ENCODE results near the gene EPN1. TPM values are rescaled to one million over a fixed set of nuclear protein-coding genes. Genes with fewer than 3 reads are reported as not detected.
A peak's percentile ranks its signal among the peaks of the same experiment; 100 is the strongest.

Gene EPN1
- total and polyA plus RNA-seq, 2 donors (not counting 1 experiment from before 2014, with no cell fraction given) = 47.1 to 48.6 TPM

DNA sequence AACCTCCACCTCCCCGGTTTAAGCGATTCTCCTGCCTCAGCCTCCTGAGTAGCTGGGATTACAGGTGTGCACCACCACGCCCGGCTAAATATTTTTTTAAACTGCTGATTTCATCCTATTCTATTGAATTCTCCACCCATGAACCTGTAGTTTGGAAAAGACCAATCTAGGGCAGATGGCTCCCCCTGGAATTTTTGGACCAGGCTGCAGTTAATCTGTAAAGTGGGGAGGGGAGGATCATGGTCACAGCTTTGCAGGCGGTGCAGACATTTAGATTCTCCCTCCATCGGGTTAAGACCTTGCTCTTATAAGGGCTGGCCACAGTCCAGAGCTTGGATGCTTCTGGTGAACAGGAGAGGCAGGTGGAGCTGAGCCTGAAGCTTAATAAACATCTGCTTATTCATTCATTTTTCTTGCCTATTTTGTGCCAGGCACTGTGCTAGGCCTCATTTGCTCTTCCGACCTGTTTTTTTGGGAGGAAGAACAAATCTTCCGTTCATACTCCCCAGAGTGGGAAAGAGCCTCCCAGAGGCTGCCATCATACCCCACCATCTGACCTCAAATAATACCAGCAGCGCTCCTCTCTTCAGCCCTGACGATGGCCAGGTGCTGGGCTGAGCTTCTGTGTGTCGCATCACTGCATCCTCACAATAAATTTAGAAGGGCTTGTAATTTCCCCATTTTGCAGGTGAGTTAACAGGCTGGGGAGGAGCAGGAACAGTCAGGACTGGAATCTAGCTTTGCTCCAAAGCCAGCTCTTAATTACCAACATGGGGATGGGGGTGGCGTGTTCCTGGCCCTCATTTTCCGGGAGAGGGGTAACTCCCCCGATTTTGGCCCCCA is 27.9 kb upstream of the EPN1 start:
- H4K20me1 ChIP-seq (ENCODE audit: control insufficient read depth, extremely low read depth, insufficient read depth, low read length) = no peaks in the 10 kb centered on the region
- H3K79me2 ChIP-seq (ENCODE audit: control insufficient read depth, insufficient read depth, low read length) = peaks cover 25% of the 10 kb centered on the region
- H3K9me3 ChIP-seq (ENCODE audit: control insufficient read depth, insufficient read depth, low read depth, low read length) = no peaks in the 10 kb centered on the region
- peak overlapping the region; percentile 93 for H3K4me2 ChIP-seq (ENCODE audit: extremely low read depth, insufficient read depth, low read length)
- no peaks in the 10 kb centered on the region for H3K27me3 ChIP-seq (ENCODE audit: control insufficient read depth, insufficient read depth, low read length)
- H3K4me3 ChIP-seq (replicated peaks in 1 of 4; ENCODE audit: control extremely low read depth in 1 of 4, insufficient read depth in 1 of 4, low read depth in 3 of 4, low read length in 4 of 4) = peak overlapping the region; percentile 58 to 79 (median 60)
- H3K27ac ChIP-seq (ENCODE audit: insufficient read depth, low read length) = no peak overlapping the region
- peaks cover 10% of the 10 kb centered on the region for H3K4me1 ChIP-seq (ENCODE audit: control insufficient read depth, extremely low read depth, insufficient read depth, low read length)
- no peak overlapping the region for H2AFZ ChIP-seq (ENCODE audit: low read length)
- DNase-seq (ENCODE audit: low read depth in 2 of 2) = no peak
- peaks cover 13% of the 10 kb centered on the region for H3K36me3 ChIP-seq (ENCODE audit: control insufficient read depth, insufficient read depth, low read length)
- no peak for TF ChIP-seq EZH2 (IDR thresholded peaks at IDR 0.05; ENCODE audit: low read length, missing control alignments)
- TF ChIP-seq, protein P1, sequence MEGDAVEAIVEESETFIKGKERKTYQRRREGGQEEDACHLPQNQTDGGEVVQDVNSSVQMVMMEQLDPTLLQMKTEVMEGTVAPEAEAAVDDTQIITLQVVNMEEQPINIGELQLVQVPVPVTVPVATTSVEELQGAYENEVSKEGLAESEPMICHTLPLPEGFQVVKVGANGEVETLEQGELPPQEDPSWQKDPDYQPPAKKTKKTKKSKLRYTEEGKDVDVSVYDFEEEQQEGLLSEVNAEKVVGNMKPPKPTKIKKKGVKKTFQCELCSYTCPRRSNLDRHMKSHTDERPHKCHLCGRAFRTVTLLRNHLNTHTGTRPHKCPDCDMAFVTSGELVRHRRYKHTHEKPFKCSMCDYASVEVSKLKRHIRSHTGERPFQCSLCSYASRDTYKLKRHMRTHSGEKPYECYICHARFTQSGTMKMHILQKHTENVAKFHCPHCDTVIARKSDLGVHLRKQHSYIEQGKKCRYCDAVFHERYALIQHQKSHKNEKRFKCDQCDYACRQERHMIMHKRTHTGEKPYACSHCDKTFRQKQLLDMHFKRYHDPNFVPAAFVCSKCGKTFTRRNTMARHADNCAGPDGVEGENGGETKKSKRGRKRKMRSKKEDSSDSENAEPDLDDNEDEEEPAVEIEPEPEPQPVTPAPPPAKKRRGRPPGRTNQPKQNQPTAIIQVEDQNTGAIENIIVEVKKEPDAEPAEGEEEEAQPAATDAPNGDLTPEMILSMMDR (conservative IDR thresholded peaks at IDR 0.05 in 1 of 2, IDR thresholded peaks at IDR 0.05 in 1 of 2; ENCODE audit: low read depth in 1 of 2, low read length in 2 of 2) = no peak
- no peak overlapping the region for H3K9ac ChIP-seq (ENCODE audit: insufficient read depth, low read length)

DNA sequence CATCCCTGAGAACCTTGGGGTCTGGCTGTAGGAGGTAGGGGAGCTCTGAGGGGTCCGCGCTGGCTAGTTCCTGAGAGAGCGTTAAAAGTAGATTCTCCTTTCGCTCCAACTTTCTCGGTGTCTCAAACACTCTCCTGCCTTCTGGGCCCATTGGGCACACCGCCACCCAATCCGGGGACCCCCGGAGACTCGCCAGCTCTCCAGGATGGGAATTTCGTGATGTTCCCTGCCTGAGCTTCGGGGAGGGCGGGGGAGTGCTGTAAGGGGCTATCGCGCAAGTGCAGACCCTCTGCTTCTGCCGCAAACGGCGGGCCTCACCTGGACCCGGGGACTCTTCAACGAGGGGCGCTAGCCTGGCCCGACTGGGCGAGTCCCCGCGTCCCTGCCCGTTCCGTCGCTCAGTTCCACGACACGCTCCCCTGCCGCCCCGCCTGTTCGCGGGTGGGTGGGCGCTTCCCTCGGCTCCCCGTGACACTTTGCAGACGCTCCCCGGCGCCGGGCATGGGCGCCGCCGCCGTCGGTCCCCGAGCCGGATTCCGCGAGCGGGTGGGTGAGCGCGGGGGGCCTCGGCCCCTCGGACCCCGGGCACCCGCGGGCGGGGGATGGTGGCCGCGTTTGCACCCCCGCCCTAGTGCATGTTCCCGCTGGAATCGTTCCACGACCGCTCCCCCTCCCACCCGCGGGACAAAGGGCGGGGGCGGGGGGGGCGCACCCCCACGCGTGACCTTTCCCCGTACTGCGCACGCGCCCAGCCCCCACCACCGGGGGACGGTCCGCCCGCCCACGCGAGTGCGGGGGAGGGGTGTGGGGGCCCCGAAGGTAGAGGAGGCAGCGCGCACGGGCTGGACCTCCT is 27.1 kb upstream of the EPN1 start, which contains the start of gene CCDC106:
TSS of gene CCDC106 (plus strand) at position 481 of the 853 bp plus-strand sequence. CDS start 835 bp downstream, outside the sequence.
- H3K9ac ChIP-seq (ENCODE audit: insufficient read depth, low read length) = peak within 1 kb of the TSS; percentile 61
- no peaks in the 10 kb centered on the region for H3K9me3 ChIP-seq (ENCODE audit: control insufficient read depth, insufficient read depth, low read depth, low read length)
- no peaks in the 10 kb centered on the region for H3K27me3 ChIP-seq (ENCODE audit: control insufficient read depth, insufficient read depth, low read length)
- peak within 1 kb of the TSS; percentile 38 for H3K27ac ChIP-seq (ENCODE audit: insufficient read depth, low read length)
- no peaks in the 10 kb centered on the region for H4K20me1 ChIP-seq (ENCODE audit: control insufficient read depth, extremely low read depth, insufficient read depth, low read length)
- DNase-seq (ENCODE audit: low read depth in 2 of 2) = peak; percentile 75 to 86
- H3K4me2 ChIP-seq (ENCODE audit: extremely low read depth, insufficient read depth, low read length) = peak within 1 kb of the TSS; percentile 93
- peak within 1 kb of the TSS; percentile 76 for H2AFZ ChIP-seq (ENCODE audit: low read length)
- TF ChIP-seq EZH2 (IDR thresholded peaks at IDR 0.05; ENCODE audit: low read length, missing control alignments) = no peak
- TF ChIP-seq, protein P1 (conservative IDR thresholded peaks at IDR 0.05 in 1 of 2, IDR thresholded peaks at IDR 0.05 in 1 of 2; ENCODE audit: low read depth in 1 of 2, low read length in 2 of 2) = no peak
- peaks cover 20% of the 10 kb centered on the region for H3K79me2 ChIP-seq (ENCODE audit: control insufficient read depth, insufficient read depth, low read length)
- H3K4me1 ChIP-seq (ENCODE audit: control insufficient read depth, extremely low read depth, insufficient read depth, low read length) = peaks cover 6% of the 10 kb centered on the region
- peaks cover 18% of the 10 kb centered on the region for H3K36me3 ChIP-seq (ENCODE audit: control insufficient read depth, insufficient read depth, low read length)
- peak within 1 kb of the TSS; percentile 58 to 79 (median 64) for H3K4me3 ChIP-seq (replicated peaks in 1 of 4; ENCODE audit: control extremely low read depth in 1 of 4, insufficient read depth in 1 of 4, low read depth in 3 of 4, low read length in 4 of 4)

All from fibroblast of lung (primary cell).